ENCODE data around the gene RBMS1.
A peak's percentile ranks its signal among the peaks of the same experiment; 100 is the strongest.

GRCh38 chr2:160406591-160407392 lies 86.8 kb downstream of the RBMS1 start:
- TF ChIP-seq POLR2AphosphoS5 (IDR thresholded peaks at IDR 0.05; ENCODE audit: low read depth) (peak; percentile 58; the same call in 1 of the 2 replicates), CTCF (IDR thresholded peaks at IDR 0.05; ENCODE audit: insufficient read depth, low read length) (no peak), REST (IDR thresholded peaks at IDR 0.05; ENCODE audit: insufficient replicate concordance, low read depth) (peak; percentile 16), GABPA (IDR thresholded peaks at IDR 0.05; ENCODE audit: low read depth) (no peak), SPI1 (IDR thresholded peaks at IDR 0.05; ENCODE audit: borderline replicate concordance, low read depth) (peak; percentile 0; the same call in 1 of the 2 replicates)

Data from HL-60 (cell line).